Measurements from ENCODE around the gene NINJ1. TPM values are rescaled to one million over a fixed set of nuclear protein-coding genes. Genes with fewer than 3 reads are reported as not detected.

The NINJ1 gene
- total and polyA plus RNA-seq, 2 of the 8 experiments (the other 6 are each of a cell fraction or from before 2014, with no cell fraction given) = 28.2 to 65.6 TPM

GRCh38 chr9:93119703-93119952, 14.4 kb downstream of the NINJ1 start (continued):
- TF ChIP-seq CHD7 (IDR thresholded peaks at IDR 0.05; ENCODE audit: insufficient replicate concordance, low read length) (no peak), POLR2AphosphoS5 (IDR thresholded peaks at IDR 0.05; ENCODE audit: low read depth, low read length) (no peak), POU5F1 (IDR thresholded peaks at IDR 0.05; ENCODE audit: low read depth, low read length) (no peak), SP4 (IDR thresholded peaks at IDR 0.05; ENCODE audit: low read length) (no peak), TAF7 (optimal IDR thresholded peaks at IDR 0.05; ENCODE audit: borderline replicate concordance, low read depth, low read length) (no peak), YY1 (IDR thresholded peaks at IDR 0.05; ENCODE audit: low read depth, low read length) (no peak), NANOG (IDR thresholded peaks at IDR 0.05; ENCODE audit: insufficient read depth, low read depth, low read length, poor library complexity, severe bottlenecking) (no peak), KDM4A (IDR thresholded peaks at IDR 0.05; ENCODE audit: low read depth, low read length, severe bottlenecking) (no peak)

Measured in H1 (cell line).